Sigmoid colon (tissue), 3 donors: ENCODE results near the gene RIT2.

Source experiments
- POLR2A ChIP-seq, 2 donors: fragments of 450-650 bp; IDR thresholded peaks; one replicate each; pipeline ENCODE4 v1.6.1; 2016; ENCODE audit warnings: antibody characterized with exemption in 2 of 2, mild to moderate bottlenecking in 2 of 2, moderate library complexity in 2 of 2
- TF ChIP-seq, protein P1 (sequence below), 4 experiments: fragments of 450-650 bp in 3 of 4; fragments of 200-600 bp in 1 of 4; IDR thresholded peaks; one replicate each; pipeline ENCODE4 v1.5.1; 2016 to 2019; ENCODE audit warnings: antibody characterized with exemption in 4 of 4, mild to moderate bottlenecking in 3 of 4, moderate library complexity in 2 of 4

DNA sequence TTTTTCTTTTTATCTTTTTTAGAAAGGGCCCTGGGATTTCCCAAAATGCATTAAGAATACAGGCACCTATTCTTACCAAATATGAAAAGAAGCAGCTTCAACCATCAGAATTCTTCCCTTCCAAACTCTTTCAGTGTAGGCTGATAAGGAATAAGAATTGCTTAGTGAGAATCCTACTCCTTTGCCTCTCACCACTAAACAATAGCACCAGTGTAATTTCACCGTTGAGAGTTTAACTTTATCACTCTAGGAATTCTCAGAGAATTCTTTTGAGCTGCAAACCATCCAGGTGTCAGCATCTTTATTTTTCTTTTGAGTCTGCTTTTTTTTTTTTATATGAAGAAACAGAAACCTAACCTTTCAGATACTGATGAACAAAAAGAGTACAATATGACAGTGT, 194.9 kb downstream of the RIT2 start:
- TF ChIP-seq, protein P1, sequence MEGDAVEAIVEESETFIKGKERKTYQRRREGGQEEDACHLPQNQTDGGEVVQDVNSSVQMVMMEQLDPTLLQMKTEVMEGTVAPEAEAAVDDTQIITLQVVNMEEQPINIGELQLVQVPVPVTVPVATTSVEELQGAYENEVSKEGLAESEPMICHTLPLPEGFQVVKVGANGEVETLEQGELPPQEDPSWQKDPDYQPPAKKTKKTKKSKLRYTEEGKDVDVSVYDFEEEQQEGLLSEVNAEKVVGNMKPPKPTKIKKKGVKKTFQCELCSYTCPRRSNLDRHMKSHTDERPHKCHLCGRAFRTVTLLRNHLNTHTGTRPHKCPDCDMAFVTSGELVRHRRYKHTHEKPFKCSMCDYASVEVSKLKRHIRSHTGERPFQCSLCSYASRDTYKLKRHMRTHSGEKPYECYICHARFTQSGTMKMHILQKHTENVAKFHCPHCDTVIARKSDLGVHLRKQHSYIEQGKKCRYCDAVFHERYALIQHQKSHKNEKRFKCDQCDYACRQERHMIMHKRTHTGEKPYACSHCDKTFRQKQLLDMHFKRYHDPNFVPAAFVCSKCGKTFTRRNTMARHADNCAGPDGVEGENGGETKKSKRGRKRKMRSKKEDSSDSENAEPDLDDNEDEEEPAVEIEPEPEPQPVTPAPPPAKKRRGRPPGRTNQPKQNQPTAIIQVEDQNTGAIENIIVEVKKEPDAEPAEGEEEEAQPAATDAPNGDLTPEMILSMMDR (IDR thresholded peaks at IDR 0.05), result no peak
- TF ChIP-seq POLR2A (IDR thresholded peaks at IDR 0.05), result no peak
